Vagina (tissue), 2 donors: ENCODE results near the gene EPHB6. TPM values are rescaled to one million over a fixed set of nuclear protein-coding genes. Genes with fewer than 3 reads are reported as not detected.

Experiments
- DNase-seq, 2 donors: peaks; one replicate each; pipeline ENCODE4 v3.0.0-alpha.2; 2017; ENCODE audit errors: extremely low spot score in 2 of 2
- H3K27ac ChIP-seq: fragments of 200-600 bp; sonication (generic); one replicate; pipeline ENCODE4 v1.5.1; 2019
- H3K27me3 ChIP-seq: fragments of 200-600 bp; sonication (generic); one replicate; pipeline ENCODE4 v1.5.1; 2019
- H3K36me3 ChIP-seq, 2 donors: fragments of 200-600 bp; sonication (generic); one replicate each; pipeline ENCODE4 v1.5.1; 2017 to 2019
- H3K4me1 ChIP-seq: fragments of 200-600 bp; sonication (generic); one replicate; pipeline ENCODE4 v1.5.1; 2019
- H3K4me3 ChIP-seq, 2 donors: fragments of 200-600 bp; sonication (generic); 1 replicate in 1 of 2; 2 replicates in 1 of 2; pipeline ENCODE4 v1.5.1; 2016 to 2019
- H3K9me3 ChIP-seq: fragments of 200-600 bp; sonication (generic); one replicate; pipeline ENCODE4 v1.5.1; 2019
- CTCF ChIP-seq, 3 experiments: fragments of 450-650 bp in 2 of 3; fragments of 200-600 bp in 1 of 3; sonication (generic) in 1 of 3; IDR thresholded peaks; one replicate each; pipeline ENCODE4 v1.5.1; 2017 to 2019; ENCODE audit warnings: antibody characterized with exemption in 3 of 3, mild to moderate bottlenecking in 2 of 3, moderate library complexity in 2 of 3
- POLR2A ChIP-seq, 2 donors: fragments of 450-650 bp; IDR thresholded peaks; one replicate each; pipeline ENCODE4 v1.6.1; 2017; ENCODE audit warnings: antibody characterized with exemption in 2 of 2, mild to moderate bottlenecking in 2 of 2, moderate library complexity in 2 of 2
- POLR2AphosphoS5 ChIP-seq, 2 donors: sonication (generic); formaldehyde crosslinking; IDR thresholded peaks; one replicate each; pipeline ENCODE4 v1.9.0; 2017; ENCODE audit warnings: antibody characterized with exemption in 2 of 2, mild to moderate bottlenecking in 2 of 2, low read depth in 1 of 2; ENCODE audit not compliant: insufficient read depth in 1 of 2
- intact Hi-C: fragments of 100-400 bp; cut with DNase I; formaldehyde crosslinking; loops from one replicate; pipeline ENCODE4 v1.15.1; 2023
- total RNA-seq: library from RNA; depleted of rRNA; stranded (reverse); fragments of >200 nt; gene quantifications from one replicate; pipeline ENCODE4 v1.2.3, GENCODE V29; 2016

The EPHB6 gene
- total RNA-seq, 1 donor from 2014 or later: 68.3 TPM

GRCh38 chr7:142833174-142834048 is 21.5 kb upstream of the EPHB6 start:
- Histone ChIP-seq H3K27me3 (no peaks in the 10 kb centered on the region), H3K4me3 (no peak overlapping the region), H3K36me3 (no peaks in the 10 kb centered on the region), H3K9me3 (no peaks in the 10 kb centered on the region), H3K27ac (no peak overlapping the region), H3K4me1 (no peaks in the 10 kb centered on the region)
- intact Hi-C loops: no loop called here
- no peak for TF ChIP-seq CTCF (IDR thresholded peaks at IDR 0.05)
- no peak for TF ChIP-seq POLR2A (IDR thresholded peaks at IDR 0.05)
- no peak for TF ChIP-seq POLR2AphosphoS5 (IDR thresholded peaks at IDR 0.05; ENCODE audit: insufficient read depth in 1 of 2, low read depth in 1 of 2)
- no peak for DNase-seq

GRCh38 chr7:142835487-142835886 is 19.4 kb upstream of the EPHB6 start:
- H3K27me3 ChIP-seq: no peaks in the 10 kb centered on the region
- no peaks in the 10 kb centered on the region for H3K4me1 ChIP-seq
- intact Hi-C loops: no loop called here
- no peak for DNase-seq
- no peak overlapping the region for H3K4me3 ChIP-seq
- no peak overlapping the region for H3K27ac ChIP-seq
- H3K9me3 ChIP-seq: no peaks in the 10 kb centered on the region
- TF ChIP-seq POLR2AphosphoS5 (IDR thresholded peaks at IDR 0.05; ENCODE audit: insufficient read depth in 1 of 2, low read depth in 1 of 2): no peak
- TF ChIP-seq CTCF (IDR thresholded peaks at IDR 0.05): no peak
- TF ChIP-seq POLR2A (IDR thresholded peaks at IDR 0.05): no peak
- H3K36me3 ChIP-seq: no peaks in the 10 kb centered on the region

- intact Hi-C loops: no loop called here
- no peaks in the 10 kb centered on the region for H3K27me3 ChIP-seq
- H3K27ac ChIP-seq: no peak overlapping the region
Observed at GRCh38 chr7:142836426-142836825, 18.4 kb upstream of the EPHB6 start.

GRCh38 chr7:142838461-142839213 is 16.2 kb upstream of the EPHB6 start:
- no peak overlapping the region for H3K4me3 ChIP-seq
- intact Hi-C loops: no loop called here
- no peaks in the 10 kb centered on the region for H3K9me3 ChIP-seq
- no peaks in the 10 kb centered on the region for H3K4me1 ChIP-seq
- H3K27ac ChIP-seq: no peak overlapping the region
- no peaks in the 10 kb centered on the region for H3K27me3 ChIP-seq
- H3K36me3 ChIP-seq: no peaks in the 10 kb centered on the region
- DNase-seq: no peak
- TF ChIP-seq POLR2A (IDR thresholded peaks at IDR 0.05) (no peak), POLR2AphosphoS5 (IDR thresholded peaks at IDR 0.05; ENCODE audit: insufficient read depth in 1 of 2, low read depth in 1 of 2) (no peak), CTCF (IDR thresholded peaks at IDR 0.05) (no peak)

More at GRCh38 chr7:142836426-142836825, 18.4 kb upstream of the EPHB6 start:
- H3K9me3 ChIP-seq: no peaks in the 10 kb centered on the region
- H3K4me1 ChIP-seq: no peaks in the 10 kb centered on the region
- TF ChIP-seq CTCF (IDR thresholded peaks at IDR 0.05) (no peak), POLR2AphosphoS5 (IDR thresholded peaks at IDR 0.05; ENCODE audit: insufficient read depth in 1 of 2, low read depth in 1 of 2) (no peak), POLR2A (IDR thresholded peaks at IDR 0.05) (no peak)
- no peak overlapping the region for H3K4me3 ChIP-seq
- no peaks in the 10 kb centered on the region for H3K36me3 ChIP-seq
- no peak for DNase-seq
